GM18873 (cell line): Measurements from ENCODE around the gene CYP17A1.
"Not testable (repeated sequence)": the region's sequence is repeated elsewhere in the genome, so short reads cannot be mapped to it uniquely, and the experiment has no call there.

ENCODE experiments used
- ATAC-seq: cut with Tn5 transposase; IDR thresholded peaks from one replicate; pipeline ENCODE4 v1.9.1; 2021; ENCODE audit warnings: mild to moderate bottlenecking, moderate library complexity, moderate number of reproducible peaks; ENCODE audit not compliant: unreplicated experiment, low FRiP score

Gene CYP17A1

DNA sequence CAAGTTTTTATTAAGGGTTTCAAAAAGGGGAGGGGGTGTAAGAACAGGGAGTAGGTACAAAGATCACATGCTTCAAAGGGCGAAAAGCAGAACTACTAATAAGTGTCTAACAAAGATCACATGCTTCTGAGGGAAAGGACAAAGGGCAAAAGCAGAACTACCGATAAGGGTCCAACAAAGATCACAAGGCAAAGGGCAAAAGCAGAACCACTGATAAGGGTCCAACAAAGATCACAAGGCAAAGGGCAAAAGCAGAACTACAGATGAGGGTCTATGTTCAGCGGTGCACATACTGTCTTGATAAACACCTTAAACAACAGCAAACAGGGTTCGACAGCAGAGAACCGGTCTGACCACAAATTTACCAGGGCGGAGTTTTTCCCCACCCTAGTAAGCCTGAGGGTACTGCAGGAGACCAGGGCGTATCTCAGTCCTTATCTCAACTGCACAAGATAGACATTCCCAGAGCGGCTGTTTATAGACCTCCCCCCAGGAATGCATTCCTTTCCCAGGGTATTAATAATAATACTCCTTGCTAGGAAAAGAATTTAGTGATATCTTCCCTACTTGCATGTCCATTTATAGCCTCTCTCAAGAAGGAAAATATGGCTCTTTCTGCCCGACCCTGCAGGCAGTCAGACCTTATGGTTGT, 1.2 kb upstream of the CYP17A1 start:
- ATAC-seq = not testable (repeated sequence)

DNA sequence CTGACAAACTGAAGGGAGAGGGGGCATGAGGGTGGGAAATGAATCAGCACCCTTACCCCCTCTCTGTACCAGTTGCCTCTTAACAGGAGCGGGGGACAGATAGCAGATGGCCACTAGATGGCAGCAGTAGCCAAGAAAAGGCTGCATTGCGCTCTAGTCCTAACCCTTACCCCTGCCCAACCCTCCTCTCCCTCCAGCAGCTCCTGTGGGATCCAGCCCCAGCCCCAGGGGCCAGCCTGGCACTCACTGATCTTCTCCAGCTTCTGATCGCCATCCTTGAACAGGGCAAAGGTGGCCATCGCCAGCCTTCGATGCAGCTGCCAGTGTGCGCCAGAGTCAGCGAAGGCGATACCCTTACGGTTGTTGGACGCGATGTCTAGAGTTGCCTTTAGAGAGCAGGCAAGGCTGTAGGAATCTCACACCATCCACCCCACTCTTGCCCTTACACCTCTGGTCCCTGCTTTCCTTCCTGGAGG, 2.2 kb downstream of the CYP17A1 start:
- ATAC-seq = no peak

DNA sequence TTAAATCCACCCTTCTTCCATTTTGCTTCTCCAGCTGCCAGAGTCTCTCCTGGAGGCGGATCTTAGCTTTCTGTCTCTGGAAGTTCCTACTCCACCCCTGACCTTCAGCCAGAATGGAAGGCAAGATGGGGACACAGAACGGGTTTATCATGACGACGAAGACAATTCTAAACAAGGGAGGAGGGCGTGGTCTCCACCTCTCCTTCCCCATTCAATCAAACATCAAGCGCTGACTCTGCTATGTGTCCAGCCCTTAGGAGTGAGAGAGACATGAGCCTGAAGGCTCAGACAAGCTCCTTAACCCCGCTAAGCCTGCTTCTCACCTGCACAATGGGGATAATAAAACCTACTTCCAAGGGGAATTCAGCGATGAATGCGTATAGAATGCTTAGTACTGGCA, 3.1 kb downstream of the CYP17A1 start:
- no peak for ATAC-seq

DNA sequence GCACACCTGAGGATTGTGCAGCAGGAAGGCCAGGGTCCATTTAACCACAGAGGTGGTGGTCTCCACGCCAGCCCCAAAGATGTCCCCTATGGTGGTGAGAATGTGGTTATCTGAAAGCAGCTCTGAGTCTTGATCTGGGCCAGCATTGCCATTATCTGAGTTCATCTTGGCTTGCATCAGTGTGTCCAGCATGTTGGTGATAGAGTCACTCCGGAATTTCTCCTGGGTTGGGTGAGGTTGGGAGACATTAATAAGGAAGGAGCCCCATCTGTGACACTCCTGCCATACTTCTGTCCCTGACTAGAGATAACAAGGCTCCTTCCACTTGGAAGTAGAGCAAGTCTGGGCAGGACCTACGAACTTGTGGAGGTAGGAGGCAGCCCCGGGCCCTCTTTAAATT, 4.2 kb downstream of the CYP17A1 start:
- no peak for ATAC-seq

DNA sequence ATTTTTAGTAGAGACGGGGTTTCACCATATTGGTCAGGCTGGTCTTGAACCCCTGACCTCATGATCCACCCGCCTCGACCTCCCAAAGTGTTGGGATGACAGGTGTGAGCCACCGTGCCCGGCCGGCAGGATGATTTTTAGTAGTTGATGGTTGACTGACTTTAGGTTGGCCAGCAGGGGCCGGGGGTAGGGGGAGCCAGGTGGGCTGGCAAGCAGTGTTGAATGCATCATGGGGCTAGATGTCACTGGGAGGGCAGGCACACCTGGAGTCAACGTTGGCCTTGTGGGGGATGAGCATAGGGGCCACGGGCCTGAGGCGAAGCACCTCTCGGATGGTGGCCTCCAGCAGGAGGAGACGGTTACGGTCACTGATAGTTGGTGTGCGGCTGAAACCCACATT, 5.0 kb downstream of the CYP17A1 start:
- no peak for ATAC-seq

DNA sequence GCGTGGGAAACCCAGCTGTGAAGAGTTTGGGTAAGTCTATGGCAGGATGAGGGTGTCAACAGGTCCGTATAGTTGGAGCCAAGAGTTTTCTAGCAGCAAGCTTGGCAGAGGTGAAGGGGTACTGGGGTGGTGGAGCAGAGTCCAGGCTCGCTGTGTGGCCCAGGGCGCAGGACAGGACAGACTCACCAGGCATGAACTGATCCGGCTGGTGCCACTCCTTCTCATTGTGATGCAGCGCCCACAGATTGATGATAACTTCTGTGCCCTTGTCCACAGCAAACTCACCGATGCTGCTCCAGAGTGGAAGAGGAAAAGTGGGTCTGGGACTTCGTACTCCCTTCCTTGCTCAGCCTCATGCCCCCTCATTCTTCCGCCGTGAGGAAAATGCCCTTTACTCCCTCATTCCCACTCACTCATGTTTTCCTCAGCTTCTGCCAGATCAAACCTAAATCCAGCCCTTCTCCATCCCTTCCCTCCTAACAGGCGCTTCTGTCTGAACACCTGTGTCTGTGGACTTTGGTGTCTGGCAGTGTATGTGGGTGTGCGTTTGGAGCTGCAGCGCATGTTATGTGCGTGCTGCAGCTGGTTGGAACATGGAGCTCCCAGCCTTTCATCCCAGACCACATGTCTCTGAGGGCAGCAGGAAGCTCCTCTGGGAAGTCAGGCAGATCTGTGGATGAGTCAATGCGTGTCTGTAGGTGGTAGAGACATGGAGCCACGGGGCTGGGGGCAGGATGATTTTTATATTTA, 5.7 kb downstream of the CYP17A1 start:
- ATAC-seq = no peak

DNA sequence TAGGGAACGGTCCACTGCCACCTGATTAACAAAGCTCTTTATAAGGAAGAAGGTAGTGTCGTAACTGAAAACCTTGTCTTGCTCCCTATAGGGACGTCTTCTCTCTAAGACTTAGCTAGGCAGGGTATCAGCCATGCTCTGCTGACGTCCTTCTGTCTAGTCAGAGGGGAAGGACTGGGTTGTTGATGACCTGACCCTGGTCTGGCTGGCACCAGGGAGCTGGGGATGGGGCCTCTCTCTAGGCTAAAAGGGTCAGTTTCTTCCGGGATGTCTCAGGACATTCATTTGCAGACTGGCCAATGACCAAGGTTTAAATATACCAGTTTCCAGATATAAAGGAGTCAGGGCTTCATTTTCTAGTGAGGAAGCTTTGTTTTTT, 9.6 kb downstream of the CYP17A1 start:
- no peak for ATAC-seq

DNA sequence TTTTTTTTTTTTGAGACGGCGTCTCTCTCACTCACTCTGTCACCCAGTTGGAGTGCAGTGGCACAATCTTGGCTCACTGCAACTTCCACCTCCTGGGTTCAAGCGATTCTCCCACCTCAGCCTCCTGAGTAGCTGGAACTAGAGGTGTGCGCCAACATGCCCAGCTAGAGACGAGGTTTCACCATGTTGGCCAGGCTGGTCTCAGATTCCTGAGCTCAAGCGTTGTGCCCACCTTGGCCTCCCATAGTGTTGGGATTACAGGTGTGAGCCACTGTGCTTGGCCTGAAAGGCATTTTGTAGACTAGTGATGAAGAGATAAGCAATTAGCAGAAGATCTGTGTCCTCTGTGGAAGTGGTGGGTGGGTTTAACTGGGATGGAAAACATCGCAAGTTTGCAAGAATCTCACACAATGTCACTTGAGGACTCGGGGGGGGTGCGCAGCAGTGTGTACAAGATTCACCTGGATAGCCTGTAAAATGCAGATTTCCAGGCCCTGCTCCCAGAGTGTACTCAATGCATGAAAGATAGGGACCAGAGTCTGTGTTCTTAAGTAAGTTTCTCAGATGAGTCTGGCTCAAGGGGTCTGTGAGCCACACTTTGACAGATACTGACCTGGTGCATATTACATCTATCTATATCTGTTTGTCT, 10.9 kb downstream of the CYP17A1 start:
- no peak for ATAC-seq

DNA sequence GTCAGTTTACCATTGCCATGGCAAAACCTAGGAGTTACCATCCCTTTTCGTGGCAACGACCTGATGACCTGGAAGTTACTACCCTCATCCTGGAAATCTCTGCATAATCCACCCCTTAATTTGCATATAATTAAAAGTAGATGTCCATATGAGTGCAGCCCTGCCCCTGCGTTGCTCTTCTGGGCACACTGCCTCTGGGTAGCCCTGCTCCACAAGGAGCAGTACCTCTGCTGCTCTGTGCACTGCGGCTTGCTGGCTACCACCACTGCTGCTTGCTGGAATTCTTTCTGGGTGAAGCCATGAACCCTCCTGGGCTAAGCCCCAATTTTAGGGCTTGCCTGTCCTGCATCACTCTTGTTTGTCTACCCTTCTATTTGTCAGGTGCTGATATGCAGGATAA, 12.5 kb downstream of the CYP17A1 start:
- no peak for ATAC-seq

DNA sequence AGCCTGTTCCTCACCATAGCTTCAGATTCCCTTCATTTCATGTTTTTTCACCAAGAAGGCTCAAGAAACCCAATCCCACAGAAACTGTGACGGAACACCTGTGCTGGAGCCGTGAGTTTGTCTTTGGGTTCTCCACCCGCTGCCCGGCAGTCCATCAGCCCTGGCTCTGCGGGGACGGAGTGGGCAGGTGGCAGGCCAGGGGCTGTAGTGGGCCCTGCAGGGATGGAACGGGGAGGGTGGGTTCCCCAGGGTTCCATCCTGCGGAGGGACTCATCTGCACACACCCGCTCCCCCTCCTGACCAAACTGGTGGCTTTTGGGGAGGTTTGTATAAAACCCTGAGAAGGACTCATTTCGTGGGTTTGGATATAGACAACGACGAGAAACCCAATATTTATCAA, 15.0 kb downstream of the CYP17A1 start:
- ATAC-seq = no peak

DNA sequence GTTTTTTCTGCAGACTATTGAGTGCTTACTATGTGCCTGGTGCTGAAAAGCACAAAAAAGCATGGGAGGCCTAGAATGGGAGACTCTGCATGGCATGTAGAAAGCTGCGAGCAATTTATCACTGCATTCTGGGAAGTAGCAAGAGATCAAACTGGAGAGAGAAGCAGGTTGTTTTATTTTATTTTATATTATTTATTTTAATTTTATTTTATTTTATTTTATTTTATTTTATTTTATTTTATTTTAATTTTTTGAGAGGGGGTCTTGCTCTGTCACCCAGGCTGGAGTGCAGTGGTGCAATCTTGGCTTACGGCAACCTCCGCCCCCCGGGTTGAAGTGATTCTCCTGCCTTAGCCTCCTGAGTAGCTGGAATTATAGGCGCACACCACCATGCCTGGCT, 17.2 kb downstream of the CYP17A1 start:
- ATAC-seq = not testable (repeated sequence)

DNA sequence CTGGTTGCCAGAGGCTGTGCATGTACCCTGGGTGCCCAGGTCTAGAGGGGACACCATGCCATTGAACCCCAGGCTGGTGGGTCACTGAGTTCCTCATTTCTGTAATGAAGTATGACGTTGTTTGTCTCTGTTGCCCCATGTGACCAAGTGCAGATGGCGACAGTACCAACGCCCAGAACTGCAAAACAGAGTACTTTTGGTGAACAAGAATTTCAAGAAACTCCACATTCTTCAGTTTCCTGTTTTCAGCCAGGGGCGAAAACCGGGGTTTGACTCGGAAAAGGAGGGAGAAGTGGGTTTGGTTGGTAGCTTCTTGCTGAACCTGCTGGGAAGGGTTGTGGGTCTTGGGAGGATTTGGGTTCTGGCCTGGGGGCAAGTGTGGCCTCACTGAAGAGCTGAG, 18.2 kb downstream of the CYP17A1 start:
- no peak for ATAC-seq

DNA sequence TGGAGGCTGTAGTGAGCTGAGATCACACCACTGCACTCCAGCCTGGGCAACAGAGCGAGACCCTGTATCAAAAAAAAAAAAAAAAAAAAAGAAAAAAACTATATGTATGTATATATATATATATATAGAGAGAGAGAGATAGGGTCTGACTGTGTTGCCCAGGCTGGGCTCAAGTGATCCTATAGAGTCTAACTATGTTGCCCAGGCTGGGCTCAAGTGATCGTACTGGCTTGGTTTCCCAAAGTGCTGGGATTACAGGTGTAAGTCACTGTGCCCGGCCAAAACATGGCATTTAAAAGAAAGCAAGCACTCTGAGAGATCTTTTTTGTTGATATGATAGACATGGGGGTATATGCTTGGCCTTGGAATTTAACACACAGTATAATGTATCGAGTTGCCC, 20.0 kb downstream of the CYP17A1 start:
- ATAC-seq = no peak

DNA sequence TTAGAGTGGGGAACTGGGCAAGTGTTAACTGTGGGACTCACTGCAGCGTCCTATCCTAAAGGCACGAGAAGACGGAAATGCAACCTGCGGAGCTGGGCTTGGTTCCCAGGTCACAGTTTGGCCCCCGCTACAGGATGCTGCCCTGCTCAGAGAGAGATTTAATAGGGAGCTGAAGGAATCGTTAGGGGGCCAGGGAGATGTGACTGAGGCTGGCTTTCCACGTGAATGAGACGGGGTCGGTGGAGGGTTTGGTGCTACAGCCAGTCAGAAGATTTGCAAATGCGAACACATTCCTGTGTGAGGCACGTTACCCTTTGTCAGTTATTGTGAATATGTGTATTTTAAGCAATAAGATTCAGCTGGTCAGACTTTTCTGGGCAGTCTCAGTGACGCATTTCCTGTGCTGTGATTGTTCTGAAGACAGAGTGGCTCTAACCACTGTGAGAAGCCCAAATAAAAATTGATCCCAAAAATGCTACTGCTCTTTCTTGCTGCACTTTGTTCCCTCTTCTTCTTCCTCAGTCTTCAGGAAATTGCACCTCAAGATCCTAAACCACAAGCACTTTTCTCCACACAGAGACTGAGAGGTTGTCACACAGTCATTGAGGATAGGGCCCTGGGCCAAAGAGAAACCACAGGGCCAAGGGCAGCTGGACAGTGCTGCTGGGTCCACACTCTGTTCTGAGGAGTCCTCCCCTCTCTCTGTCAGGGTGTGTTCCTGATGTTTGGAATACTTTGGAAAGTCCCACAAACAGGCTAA, 21.2 kb downstream of the CYP17A1 start:
- ATAC-seq = no peak

DNA sequence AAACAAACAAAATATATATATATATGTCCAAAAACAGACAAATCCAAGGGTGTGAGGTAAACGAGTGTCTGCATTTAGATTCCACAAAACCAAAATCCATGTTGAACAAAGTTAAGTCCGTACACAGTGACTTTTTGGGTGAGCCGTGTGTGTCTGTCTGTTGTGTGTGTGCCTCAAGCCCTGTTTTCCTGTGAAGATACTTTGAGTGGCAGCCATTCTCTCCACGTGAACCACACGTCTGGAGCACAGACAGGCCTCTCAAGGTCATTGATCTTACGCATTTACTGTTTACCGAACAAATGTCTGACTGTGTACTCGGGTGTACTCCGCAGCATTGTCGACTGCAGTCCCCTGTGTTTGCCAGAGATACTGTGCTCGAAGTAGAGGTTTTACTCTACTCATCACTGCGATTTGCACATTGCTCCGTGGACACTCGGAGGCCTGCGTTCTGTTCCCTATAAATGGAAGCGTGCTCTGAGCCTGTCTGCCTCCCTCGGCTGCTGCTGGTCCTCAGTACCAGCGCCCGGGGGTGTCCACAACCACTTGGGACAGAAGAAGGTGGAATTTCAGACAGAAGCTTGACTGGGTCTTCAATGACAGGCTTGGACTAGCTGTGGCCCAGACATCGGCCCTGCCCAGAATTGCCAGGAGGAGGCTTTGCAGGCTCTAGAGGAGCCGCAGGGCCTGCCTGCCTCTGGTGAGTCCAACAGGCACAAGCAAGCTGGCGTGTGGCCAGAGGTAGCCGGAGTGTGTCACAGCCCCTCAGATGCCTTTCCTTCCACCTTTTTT, 22.1 kb downstream of the CYP17A1 start:
- ATAC-seq = no peak

DNA sequence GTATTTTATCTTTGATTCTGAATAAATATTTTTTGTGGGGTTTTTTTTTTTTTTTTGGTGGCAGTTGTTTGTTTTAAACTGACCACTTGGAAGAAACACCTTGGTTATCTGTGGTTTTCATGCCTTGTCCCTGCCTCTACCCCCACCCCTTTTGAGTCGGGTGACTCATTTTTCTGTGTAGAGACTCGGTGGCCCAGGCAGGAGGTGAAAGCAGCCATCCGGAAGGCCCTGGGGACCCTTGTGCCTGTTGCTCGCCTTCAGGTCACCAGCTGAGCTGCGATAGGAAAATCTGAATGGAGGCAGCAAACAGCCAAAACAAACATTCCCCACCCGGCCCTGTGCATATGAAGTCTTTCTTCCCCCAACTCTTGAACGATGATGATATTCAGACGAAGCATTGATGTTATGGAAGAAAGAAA, 22.8 kb downstream of the CYP17A1 start:
- no peak for ATAC-seq

DNA sequence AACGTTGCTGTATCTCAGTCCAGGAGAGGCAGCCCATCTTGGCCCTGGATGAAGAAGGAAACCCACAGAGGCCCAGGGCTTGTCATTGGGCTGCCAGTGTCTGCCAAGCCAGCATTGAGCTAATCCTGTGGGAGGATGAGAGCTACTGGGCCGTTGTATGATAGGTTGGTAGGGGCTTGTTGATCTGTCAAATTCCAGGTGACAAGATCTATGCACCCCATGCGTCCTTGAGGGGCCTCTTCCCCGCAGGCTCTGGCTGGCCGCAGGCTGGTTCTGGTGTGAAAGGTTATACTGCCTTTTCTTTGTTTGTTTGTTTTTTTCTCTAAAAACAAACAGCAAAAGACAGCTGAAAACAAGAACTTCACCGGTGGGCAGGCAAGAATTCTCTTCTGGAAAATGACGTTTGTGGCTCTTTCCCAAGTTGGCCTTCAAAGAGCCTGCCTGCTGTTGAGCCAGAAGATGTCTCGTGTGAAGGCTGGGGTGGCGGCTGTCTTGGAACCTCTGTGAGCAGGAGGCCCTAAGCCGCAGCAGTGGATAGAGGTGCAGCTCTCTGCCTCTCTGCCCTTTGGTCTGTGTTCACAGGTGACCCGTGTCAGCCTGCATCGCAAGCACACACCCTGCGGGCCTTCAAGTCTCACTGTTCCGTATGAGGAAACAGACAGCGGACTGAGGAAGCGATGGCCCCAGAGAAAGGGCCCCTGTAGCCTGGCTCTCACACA, 23.3 kb downstream of the CYP17A1 start:
- no peak for ATAC-seq

DNA sequence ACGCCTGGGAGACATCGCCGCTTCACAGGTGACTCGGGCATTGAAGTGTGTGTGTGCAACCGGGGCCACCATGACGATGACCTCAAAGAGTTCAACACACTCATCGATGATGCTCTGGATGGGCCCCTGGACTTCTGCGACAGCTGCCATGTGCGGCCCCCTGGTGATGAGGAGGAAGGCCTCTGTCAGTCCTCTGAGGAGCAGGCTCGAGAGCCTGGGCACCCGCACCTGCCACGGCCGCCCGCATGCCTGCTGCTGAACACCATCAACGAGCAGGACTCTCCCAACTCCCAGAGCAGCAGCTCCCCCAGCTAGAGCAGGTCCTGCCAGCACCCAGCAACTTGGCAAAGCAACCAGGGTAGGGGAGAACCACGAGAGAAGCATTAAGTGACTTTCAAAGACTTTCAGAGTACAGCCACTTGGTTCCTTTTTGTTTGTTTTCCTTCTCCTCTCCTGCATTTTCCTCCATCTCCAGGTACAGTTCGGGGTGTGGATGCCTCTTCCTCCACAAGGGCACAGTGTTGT, 24.1 kb downstream of the CYP17A1 start:
- ATAC-seq = no peak

DNA sequence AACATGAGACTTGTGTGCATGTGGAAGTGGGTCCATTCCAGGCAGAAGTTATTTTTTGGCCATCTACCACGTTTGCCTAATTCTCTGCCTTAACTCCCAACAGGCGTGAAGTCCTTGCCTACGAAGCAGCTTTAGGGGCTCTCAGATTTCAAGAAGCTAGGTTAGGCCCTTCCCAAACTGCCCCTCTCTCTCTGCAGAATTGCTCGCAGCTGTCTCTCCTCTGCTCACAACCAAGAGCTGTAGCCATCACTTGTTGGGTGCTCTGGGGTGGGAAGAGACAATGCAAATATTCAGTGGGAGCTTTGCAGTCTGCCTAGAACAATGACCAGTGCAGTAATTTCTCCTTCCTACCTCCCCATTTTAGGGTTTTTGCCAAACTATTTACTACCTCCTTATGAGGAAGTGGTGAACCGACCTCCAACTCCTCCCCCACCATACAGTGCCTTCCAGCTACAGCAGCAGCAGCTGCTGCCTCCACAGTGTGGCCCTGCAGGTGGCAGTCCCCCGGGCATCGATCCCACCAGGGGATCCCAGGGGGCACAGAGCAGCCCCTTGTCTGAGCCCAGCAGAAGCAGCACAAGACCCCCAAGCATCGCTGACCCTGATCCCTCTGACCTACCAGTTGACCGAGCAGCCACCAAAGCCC, 24.9 kb downstream of the CYP17A1 start:
- no peak for ATAC-seq
